Gastrocnemius medialis (tissue), 4 donors: Measurements from ENCODE around the gene MNX1.

Experiments used
- POLR2A ChIP-seq, 2 donors: fragments of 450-650 bp; IDR thresholded peaks; one replicate each; pipeline ENCODE4 v1.6.1; 2017; ENCODE audit warnings: antibody characterized with exemption in 2 of 2, mild to moderate bottlenecking in 2 of 2, moderate library complexity in 2 of 2
- TF ChIP-seq, protein P1 (sequence below), 5 experiments: fragments of 450-650 bp in 3 of 5; fragments of 200-600 bp in 2 of 5; sonication (generic) in 2 of 5; IDR thresholded peaks in 4 of 5; conservative IDR thresholded peaks in 1 of 5; 1 replicate in 4 of 5; 2 replicates in 1 of 5; pipeline ENCODE4 v1.5.1; 2016 to 2019; ENCODE audit warnings: antibody characterized with exemption in 5 of 5, mild to moderate bottlenecking in 3 of 5, moderate library complexity in 3 of 5

DNA sequence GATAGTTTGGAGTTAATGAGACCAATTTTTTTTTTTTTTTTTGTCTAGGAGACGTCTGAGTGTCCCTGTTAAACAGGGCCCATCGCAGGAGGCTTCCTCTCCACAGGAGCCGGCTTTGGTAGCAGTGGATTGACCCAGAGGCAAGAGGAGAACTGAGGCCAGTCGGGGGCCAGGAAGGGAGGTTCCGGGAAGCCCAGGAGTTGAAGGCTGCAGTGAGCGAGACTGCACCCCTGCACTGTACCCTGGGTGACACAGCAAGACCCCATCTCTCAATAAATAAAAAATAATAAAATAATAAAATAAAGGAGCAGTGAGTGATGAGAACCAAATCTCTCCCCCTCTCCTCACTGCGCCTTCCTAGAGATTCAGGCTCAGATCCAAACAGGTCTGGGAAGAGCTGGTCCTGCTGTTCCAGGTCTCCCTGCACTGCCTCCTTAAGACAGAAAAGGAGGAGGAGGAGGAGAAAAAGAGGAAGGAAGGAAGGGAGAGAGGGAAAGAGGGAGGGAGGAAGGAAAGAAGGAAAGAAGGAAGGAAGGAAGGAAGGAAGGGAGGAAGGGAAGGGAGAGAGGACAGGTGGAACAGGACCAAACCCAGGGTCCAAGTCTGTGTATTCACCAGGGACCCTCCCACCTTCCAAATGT lies 3.5 kb downstream of the MNX1 start:
- TF ChIP-seq, protein P1, sequence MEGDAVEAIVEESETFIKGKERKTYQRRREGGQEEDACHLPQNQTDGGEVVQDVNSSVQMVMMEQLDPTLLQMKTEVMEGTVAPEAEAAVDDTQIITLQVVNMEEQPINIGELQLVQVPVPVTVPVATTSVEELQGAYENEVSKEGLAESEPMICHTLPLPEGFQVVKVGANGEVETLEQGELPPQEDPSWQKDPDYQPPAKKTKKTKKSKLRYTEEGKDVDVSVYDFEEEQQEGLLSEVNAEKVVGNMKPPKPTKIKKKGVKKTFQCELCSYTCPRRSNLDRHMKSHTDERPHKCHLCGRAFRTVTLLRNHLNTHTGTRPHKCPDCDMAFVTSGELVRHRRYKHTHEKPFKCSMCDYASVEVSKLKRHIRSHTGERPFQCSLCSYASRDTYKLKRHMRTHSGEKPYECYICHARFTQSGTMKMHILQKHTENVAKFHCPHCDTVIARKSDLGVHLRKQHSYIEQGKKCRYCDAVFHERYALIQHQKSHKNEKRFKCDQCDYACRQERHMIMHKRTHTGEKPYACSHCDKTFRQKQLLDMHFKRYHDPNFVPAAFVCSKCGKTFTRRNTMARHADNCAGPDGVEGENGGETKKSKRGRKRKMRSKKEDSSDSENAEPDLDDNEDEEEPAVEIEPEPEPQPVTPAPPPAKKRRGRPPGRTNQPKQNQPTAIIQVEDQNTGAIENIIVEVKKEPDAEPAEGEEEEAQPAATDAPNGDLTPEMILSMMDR (IDR thresholded peaks at IDR 0.05 in 4 of 5, conservative IDR thresholded peaks at IDR 0.05 in 1 of 5), result no peak
- TF ChIP-seq POLR2A (IDR thresholded peaks at IDR 0.05), result no peak
